Measurements from ENCODE around the gene QSOX2.
"Not testable (repeated sequence)": the region's sequence is repeated elsewhere in the genome, so short reads cannot be mapped to it uniquely, and the experiment has no call there.

The QSOX2 gene

DNA sequence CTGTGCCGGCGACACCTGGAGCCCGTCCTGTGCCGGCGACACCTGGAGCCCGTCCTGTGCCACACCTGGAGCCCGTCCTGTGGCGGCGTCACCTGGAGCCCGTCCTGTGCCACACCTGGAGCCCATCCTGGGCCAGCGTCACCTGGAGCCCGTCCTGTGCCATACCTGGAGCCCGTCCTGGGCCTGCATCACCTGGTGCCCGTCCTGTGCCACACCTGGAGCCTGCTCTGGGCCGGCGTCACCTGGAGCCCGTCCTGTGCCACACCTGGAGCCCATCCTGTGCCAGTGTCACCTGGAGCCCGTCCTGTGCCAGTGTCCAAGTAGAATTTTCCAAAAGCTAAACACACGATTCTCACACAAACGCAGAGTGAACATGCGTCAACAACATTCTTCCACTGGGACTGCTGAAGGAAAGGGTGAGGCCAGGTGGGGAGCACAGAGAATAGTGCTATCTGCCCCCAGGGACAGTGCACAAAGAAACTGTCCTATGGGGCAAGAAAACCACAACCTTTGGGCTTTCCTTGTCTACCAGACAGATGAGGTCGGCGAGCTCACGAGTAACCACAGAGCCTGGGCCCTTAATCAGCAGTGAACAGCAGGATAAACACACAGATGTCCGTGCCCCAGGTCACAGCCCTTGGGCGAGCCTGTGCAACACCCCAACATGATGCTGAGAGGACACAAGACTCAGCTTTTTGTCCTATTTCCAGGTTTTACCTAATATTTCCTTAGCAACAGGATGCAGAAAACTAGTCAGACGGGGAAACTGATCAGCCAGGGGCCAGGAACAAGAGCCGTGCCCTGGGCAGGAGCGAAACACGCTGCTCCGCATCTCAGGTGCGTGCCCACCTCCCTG is 7.9 kb downstream of the QSOX2 start:
- no peak for DNase-seq (ENCODE audit: low read depth, low spot score)

DNA sequence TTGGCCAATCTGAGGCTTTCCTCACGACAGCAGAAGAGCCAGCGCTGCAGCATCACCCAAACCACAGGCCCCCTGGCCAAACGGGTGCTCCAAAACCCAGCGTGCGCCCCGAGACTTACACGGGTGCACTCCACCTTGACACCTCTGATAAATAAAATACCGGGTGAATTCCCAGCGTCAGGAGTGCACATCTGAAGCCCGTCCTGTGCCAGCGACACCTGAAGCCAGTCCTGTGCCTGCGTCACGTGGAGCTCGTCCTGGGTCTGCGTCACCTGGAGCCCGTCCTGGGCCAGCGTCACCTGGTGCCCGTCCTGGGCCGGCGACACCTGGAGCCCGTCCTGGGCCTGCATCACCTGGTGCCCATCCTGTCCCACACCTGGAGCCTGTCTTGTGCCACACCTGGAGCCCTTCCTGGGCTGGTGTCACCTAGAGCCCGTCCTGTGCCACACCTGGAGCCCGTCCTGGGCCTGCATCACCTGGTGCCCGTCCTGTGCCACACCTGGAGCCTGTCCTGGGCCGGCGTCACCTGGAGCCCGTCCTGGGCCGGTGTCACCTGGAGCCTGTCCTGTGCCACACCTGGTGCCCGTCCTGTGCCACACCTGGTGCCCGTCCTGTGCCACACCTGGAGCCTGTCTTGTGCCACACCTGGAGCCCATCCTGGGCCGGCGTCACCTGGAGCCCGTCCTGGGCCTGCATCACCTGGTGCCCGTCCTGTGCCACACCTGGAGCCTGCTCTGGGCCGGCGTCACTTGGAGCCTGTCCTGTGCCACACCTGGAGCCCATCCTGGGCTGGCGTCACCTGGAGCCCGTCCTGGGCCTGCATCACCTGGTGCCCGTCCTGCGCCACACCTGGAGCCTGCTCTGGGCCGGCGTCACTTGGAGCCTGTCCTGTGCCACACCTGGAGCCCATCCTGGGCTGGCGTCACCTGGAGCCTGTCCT is 8.9 kb downstream of the QSOX2 start:
- not testable (repeated sequence) for DNase-seq (ENCODE audit: low read depth, low spot score)

DNA sequence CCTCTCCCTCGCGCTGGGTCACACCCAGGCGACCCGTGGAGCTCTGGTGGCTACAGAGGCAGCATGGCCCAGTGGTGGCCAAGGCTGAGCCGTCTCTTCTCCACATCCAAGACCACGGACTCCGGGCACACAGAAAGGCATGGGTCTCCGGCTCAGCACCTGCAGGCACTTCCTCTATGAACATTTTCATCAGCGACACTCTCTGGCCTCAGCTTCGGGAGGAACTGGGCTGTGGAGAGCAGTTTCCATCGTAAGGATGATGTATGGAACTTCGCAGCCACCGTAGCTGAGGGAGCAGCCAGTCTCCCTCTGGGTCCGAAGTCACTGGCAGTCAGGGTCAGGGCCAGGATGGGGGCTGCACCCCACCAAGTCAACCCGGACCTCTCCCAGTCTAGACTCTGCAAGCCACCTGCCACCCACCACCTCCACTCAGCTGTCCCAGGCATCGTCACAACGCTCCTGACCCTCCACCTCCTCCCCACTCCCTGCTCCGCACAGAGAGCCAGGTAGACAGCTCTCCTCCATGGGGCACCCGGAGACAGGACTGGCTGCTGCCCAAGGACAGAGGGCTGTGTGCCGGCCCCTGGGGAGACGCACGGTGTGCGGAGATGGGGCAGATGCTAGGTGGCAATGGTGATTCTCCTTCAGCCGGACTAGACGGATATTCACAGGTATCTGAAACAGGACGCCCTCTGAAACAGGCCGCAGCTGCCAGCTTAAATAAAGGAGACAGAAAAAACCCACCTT is 9.7 kb downstream of the QSOX2 start:
- DNase-seq (ENCODE audit: low read depth, low spot score): no peak

DNA sequence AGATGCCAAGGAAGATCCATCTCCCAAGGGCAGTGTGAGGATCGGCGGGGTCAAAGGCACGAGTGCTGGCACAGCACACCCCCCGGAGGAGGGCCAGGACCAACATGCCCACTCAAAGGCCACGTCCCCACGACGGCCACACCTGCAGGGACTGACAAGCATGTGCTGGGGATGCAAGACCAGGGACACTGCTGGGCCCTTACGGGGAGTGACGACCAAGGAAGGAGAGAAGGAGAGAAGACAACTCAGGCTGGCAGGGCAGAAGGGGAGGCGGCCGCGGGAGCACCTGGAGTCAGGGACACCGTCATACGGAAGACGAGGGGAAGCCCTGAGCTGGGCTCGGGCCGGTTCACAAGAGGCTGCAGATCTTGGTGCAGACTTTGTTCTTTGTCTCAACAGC is 10.4 kb downstream of the QSOX2 start:
- DNase-seq (ENCODE audit: low read depth, low spot score): no peak

DNA sequence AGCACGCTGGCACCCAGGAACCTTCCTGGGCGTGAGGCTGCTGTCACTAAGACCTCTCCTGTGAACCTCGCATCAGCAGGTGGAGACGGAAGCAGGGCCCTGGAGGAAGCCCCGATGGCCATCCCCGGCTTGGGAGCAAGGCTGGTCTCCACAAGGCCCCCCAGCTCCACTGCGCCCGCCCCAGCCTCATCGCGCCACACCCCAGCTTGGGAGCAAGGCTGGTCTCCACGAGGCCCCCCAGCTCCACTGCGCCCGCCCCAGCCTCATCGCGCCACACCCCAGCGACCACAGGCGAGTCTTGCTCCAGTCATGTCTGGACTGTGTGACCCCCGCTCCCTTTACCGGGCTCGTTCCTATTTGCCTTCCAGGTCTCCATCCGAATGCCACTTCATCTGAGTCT is 11.0 kb downstream of the QSOX2 start:
- DNase-seq (ENCODE audit: low read depth, low spot score): no peak

DNA sequence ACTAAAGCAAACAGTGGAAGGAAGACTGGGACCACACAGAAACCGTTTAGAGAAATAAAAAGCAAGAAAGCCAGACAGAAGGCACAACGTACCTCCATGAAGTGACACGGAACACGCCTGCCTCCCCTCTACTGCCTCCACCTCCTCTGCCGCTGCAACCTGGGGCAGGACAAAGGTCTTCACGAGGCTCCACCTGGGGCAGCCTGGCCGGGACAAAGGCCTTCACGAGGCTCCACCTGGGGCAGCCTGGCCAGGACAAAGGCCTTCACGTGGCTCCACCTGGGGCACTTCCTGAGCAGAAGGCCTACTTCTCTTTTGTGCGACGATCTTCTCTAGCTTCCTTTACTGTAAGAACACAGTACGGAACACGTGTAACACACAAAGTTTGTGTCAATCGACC is 11.7 kb downstream of the QSOX2 start:
- no peak for DNase-seq (ENCODE audit: low read depth, low spot score)

DNA sequence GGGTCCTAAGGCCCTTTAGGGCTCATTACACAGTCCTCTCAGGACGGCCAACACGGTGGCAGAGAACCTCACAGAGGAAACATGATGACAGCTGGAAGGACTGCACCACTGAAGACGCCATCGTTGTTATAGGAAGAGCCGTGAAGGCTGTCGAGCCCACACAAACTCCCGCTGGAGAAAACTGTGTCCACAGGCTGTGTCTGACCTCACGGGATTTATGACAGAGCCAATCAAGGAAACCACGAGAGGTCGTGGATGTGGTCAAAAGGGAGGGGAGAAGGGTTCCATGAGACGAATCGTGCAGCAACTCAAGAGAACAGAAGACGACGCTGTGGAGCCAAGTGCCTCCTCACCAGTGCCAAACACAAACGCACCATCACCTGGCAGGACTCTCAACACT is 12.2 kb downstream of the QSOX2 start:
- no peak for DNase-seq (ENCODE audit: low read depth, low spot score)

DNA sequence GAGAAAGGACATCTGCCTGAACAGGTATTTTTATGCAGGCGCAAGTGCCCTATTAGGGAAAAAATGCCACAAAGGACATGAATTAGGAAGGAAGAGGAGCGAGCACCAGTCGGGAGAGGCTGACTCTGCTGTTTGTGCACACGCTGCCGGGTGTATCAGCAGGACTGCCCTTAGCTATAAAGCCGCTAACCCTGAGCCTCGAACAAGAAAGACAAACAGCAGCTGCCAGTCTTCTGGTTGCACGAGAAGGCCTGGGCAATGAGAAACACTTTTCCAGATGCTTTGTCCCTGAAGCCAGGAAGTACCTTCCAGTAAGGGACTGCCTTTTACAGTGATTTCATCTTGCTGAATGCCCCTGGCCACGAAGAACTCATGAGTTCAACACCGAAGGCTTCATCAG is 12.6 kb downstream of the QSOX2 start:
- no peak for DNase-seq (ENCODE audit: low read depth, low spot score)

DNA sequence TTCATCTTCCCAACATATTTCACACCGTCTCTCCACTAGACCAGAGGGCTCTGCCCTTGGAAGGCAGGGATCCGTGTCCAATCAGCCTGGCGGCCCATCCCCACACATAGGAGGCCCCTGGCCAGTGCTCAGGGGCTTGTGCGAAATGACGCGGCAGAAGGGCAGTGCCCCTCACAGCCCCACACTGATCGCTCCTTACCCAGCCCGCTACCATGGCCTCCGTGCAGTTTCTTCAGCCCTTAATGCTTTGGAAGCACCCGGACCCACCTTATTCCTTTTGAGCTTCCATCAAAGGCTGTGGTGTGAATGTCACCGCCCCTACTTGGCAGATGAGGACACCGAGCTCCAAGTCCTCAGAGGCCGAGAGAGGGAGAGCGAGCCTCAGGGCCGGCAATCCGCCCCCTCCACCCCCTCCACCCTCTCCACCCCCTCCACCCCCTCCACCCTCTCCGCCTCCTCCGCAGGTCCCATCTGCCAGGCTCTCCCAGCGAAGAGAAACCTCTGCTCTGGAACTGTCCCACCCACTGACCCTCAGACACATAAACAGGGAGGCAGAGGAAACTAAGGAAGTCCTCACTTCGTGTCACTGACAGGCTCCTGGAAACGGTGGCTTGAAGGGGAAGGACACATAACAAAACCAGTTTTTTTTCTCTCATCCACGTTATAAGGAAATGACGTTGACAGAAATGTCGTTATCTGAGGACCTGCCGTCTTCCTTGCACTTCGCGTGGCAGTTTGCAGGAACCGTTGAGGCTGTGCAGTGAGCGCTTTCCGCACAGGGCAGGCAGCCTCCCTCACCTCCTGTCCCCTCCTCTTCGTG is 13.9 kb downstream of the QSOX2 start:
- DNase-seq (ENCODE audit: low read depth, low spot score): no peak

DNA sequence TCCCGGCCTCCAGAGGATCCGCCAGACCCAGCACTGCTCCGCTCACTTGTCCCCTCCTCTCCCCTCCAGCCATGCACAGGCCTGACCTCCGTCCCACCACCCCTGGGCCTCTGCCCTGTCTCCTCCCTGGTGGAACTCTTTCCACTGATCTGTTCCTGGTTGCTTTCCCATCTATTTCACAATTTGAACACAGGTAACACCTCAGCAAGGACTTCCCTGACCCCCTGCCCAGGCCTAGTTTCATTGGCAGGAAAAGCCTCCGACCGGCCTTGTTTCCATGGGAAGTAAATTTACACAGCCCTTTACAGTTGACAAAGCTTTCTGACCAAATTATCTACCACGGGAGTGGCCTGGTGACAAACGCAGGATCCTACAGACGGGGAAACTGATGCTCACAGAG is 14.8 kb downstream of the QSOX2 start:
- DNase-seq (ENCODE audit: low read depth, low spot score): no peak

DNA sequence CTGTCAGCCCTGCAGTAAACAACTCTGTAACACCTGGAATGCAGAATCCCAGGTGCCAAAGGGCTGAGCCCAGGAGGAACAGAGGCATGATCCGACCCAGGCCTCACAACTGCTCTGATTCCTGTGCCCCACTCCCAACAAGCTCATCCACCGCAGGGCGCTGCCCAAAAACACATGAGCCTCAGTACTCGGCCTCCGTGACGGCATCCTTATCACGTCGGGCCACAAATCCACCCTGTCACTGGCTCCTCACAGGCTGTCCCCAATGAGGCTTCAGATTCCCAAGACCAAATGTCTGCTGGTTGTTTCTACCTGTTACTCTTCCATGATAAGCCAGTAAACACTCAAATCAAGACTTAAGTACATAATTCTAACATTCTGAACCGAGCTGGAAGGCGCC is 15.2 kb downstream of the QSOX2 start:
- no peak for DNase-seq (ENCODE audit: low read depth, low spot score)

DNA sequence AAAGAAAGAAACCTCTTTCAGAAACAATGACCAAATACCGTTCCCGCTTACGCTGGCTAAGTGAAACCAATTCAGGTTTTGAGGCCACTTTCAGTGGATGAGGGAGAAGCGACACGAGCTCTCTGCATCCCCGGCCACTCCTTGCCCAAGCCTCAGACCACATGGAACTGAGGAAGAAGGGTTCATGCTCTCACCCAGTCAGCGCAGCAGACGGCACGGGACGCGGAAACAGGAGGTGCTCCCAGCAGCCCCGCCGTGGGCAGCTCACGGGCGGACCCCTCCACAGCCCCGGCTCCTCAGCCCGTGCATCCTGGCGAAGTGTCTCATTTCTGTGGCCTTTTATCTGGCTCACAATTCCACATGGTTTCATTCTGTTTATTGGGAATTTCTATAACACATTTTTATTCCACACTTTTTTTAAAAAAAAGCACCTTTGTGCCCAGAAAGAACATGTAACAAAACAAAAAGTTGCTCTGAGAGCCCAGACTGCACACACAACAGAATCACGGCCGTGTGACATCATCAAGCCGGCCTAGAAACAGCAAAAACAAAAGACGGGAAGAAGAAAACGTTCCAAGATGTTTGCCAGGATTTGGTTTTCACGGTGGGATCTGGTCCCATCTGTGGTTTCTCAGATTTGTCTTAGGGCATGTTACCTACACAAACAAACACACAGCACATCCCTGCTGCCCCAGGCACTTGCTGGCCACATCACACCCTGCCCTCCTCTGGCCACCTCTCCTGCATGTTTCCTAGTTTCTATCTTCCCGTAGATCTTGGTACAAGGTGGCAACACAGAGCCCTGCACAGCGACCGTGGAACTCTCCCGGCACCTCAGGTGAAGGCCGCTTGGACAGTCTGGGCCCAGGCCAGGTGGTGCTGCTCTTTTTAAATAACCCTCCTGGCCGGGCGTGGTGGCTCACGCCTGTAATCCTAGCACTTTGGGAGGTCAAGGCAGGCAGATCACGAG is 16.2 kb downstream of the QSOX2 start:
- no peak for DNase-seq (ENCODE audit: low read depth, low spot score)

DNA sequence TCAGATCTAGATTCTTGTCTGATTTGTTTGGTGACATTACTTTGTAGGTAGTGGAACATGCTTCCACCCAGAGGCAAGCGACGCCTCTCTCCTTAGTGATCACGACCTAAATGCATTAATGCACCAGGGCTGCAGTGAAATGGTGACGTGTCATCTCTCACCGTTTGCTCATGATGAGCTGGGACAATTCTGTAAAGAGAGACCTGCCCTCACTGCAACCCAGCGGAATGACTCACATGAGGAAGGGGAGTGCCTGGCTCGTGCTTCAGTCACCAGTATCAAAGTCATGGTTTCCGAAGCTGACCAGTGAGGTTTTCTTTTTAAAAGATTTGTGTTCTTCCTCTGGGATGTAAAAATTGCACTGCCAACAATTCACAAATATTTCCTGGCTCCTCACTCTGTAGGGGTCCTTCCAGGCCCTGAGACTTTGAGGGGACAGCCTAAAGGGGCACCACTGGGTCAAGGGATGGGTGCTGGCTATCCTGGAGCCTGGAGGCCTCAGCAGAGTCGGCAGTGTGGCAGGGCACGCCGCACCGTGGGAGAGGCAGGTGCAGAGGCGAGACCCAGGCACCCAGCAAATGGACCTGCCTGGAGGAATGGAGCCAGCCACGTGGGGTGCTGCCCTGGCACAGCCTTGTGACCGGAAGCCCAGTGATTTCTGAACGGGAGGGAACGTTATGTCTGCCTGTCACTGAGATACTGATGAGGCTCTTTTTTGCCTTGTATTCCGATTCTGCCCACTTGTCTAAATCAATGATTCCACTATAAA is 17.3 kb downstream of the QSOX2 start:
- no peak for DNase-seq (ENCODE audit: low read depth, low spot score)

DNA sequence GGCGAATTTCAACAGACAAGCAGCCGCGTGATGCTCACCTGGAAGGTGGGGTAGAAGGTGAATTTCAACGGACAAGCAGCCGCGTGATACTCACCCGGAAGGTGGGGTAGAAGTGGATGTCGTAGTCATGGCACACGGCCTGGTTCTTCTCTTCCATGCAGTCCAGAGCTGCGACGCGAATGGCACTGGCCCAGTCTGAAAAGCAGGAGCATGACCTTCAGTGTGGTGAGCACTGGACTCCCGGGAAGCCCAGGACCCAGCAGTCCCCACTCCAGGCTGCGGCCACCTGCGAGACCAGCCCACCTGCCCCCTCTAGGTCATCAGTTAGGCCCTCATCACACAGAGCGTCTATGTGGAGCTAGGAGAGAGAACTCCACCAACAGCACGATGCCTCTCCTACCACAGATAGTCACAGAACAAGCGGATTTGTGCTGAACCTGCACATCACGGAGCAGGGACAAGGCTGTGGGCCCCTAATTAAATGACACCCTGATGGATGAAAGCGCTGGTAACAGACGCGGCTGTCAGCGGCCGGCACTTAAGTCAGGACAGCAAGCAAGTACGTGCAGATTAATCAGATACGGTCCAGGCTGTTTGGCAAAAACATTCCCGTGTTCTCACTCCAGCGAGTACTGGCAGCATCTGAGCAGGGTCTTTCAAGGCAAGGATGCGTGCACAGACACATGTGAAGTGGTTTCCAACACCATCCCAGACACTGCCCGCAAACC is 18.8 kb downstream of the QSOX2 start:
- no peak for DNase-seq (ENCODE audit: low read depth, low spot score)

DNA sequence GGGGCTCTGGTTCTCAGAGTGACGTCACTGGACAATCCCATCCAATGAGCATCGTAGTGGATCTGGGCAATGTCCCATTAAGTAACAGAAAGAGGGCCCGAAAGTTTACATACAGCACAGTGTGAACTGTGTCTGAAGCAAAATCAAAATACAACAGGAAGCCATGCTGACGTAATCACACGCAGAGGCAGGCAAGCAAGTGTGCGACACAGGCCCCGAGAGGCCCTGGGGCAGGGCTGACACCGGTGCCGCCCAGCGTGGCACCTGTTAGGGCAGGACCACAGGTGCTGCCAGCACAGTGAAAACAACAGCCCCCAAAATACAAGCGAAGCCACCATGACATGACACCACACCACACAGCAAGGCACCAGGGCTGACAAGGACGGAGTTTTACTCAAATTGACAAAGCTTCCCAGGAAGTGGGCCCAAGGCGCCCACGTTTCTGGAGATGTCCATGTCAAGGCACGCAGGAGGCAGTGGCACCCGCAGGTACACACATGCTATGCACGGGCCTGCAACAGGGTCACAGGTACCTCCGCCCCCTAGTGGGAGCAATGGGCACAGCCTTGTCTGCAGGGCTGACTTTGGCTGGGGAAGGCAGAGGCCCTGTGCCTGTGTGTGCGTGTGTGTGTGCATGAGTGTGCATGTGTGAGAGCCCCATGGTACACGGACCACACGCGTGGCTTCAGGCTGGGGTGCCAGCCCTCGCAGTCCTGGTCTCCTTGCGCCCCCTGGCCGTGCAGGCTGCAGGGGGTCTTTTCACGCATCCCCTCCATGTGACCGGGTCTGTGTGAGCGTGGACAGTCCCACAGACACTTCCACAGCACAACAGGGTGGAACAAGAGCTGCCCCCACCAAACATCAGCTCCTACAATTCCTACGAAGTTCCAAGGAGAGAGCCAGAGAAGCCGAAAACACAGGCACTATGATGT is 19.6 kb downstream of the QSOX2 start:
- DNase-seq (ENCODE audit: low read depth, low spot score): no peak

DNA sequence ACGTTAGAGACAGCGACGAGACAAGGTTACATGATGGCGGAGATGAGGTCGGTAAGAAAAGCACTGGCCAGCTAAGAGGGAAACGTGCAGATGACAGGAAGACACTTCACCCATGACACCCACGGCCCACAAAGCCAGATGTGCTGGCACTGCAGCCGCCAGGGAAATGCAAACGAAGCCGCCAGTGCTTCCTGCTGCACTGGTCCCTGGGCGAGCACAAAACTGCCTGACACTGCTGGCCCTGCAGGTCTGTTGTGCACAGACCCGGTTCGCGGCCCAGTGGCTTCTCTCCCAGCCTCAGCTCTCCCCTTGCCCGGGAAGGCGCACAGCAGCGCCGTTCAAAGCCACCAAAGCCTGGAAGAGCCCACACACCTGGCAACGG is 20.3 kb downstream of the QSOX2 start:
- DNase-seq (ENCODE audit: low read depth, low spot score): no peak

DNA sequence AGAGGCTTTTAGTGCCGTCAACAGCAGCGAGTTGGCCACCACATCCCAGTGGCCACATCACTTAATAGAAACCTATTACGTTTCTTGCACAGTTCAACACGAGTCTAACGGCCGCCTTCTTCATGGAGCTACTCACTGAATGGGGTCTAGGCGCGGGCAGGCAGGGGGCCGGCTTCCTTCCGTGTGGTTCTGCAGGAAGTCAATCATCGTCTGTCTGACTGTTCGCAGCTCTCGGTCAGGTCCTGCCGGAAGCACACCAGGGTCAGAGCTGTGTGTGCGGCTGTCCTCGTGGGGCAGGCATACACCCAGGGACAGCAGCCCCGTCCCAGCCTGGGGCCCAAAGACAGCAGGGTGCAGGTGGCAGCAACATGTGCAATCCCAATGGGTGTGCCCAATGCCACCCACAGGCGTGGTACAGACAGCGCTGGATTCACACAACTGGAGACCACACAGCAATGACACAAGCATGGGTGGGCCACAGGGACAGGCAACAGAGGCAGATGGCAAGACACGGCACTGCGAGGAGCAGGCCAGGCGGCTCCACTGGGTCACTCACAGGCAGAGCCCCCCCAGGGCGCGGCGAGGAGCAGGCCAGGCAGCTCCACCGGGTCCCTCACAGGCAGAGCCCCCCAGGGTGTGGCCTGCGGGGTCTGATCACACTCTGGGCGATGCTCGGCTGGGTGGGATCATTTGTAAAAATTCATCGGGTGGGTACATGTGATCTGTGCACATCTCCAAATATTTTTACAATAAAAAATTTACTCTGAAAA is 21.6 kb downstream of the QSOX2 start:
- DNase-seq (ENCODE audit: low read depth, low spot score): no peak

All from iPS DF 19.7 (cell line).